Caco-2 (cell line): ENCODE data around the gene SAP130. TPM values are rescaled to one million over a fixed set of nuclear protein-coding genes. Genes with fewer than 3 reads are reported as not detected.
A peak's percentile ranks its signal among the peaks of the same experiment; 100 is the strongest.

Experiments used
- Bru-seq: library from RNA; stranded (reverse); fragments of 400-500 nt; gene quantifications from one replicate; lab custom pipeline; 2021; lab: Mats Ljungman, UMichigan
- BruChase-seq, 2 experiments: library from RNA; stranded (reverse); fragments of 400-500 nt; gene quantifications; one replicate each; lab custom pipeline; 2021; lab: Mats Ljungman, UMichigan
- BruUV-seq: library from RNA; stranded (reverse); fragments of 400-500 nt; replicated peaks from 2 replicates; lab custom pipeline; 2021; lab: Mats Ljungman, UMichigan
- CTCF ChIA-PET: fragments of 300-600 bp; sonication (Branson Sonifier 250); formaldehyde crosslinking; loops from one replicate; lab custom pipeline; 2022; ENCODE audit warnings: antibody characterized with exemption; lab: Charles Lee
- POLR2A ChIA-PET: fragments of 300-600 bp; sonication (Branson Sonifier 250); formaldehyde crosslinking; loops from one replicate; lab custom pipeline; 2022; ENCODE audit warnings: antibody characterized with exemption; lab: Charles Lee
- DNase-seq, 2 experiments: peaks; one replicate each; pipeline versions ENCODE4 v3.0.0 to v3.0.0-alpha.2; 2020 to 2022
- H3K27me3 ChIP-seq: replicated peaks from 2 replicates; pipeline ENCODE4 v1.6.0; 2011; ENCODE audit warnings: low read length; ENCODE audit not compliant: control insufficient read depth, insufficient read depth
- H3K36me3 ChIP-seq: 2 replicates; pipeline ENCODE4 v1.5.1; 2011; ENCODE audit warnings: low read length; ENCODE audit not compliant: control insufficient read depth, insufficient read depth
- H3K4me1 ChIP-seq: fragments of 250-450 bp; sonication (Bioruptor Pico); 2 replicates; pipeline ENCODE4 v1.5.1; 2020; ENCODE audit warnings: mild to moderate bottlenecking
- H3K4me3 ChIP-seq: 2 replicates; pipeline ENCODE4 v1.5.1; 2011; ENCODE audit warnings: low read depth, mild to moderate bottlenecking, control low read depth, low read length
- H3K9me3 ChIP-seq: fragments of 250-450 bp; sonication (Bioruptor Pico); 2 replicates; pipeline ENCODE4 v1.5.1; 2020; ENCODE audit warnings: mild to moderate bottlenecking, moderate library complexity
- H3K27ac Mint-ChIP-seq: one replicate; pipeline ENCODE4 v1.8.0; 2022; ENCODE audit warnings: mixed read lengths; ENCODE audit not compliant: unreplicated experiment
- H3K27me3 Mint-ChIP-seq: one replicate; pipeline ENCODE4 v1.8.0; 2022; ENCODE audit warnings: mixed read lengths; ENCODE audit not compliant: insufficient read depth, unreplicated experiment
- H3K36me3 Mint-ChIP-seq: one replicate; pipeline ENCODE4 v1.8.0; 2022; ENCODE audit warnings: mild to moderate bottlenecking, mixed read lengths; ENCODE audit not compliant: insufficient read depth, unreplicated experiment
- H3K4me1 Mint-ChIP-seq: one replicate; pipeline ENCODE4 v1.8.0; 2022; ENCODE audit warnings: low read depth, mixed read lengths; ENCODE audit not compliant: unreplicated experiment
- H3K4me3 Mint-ChIP-seq: one replicate; pipeline ENCODE4 v1.8.0; 2022; ENCODE audit warnings: mild to moderate bottlenecking, moderate library complexity, mixed read lengths; ENCODE audit not compliant: unreplicated experiment
- H3K9me3 Mint-ChIP-seq: one replicate; pipeline ENCODE4 v1.8.0; 2022; ENCODE audit warnings: mixed read lengths; ENCODE audit not compliant: unreplicated experiment
- intact Hi-C: fragments of 100-400 bp; cut with micrococcal nuclease; formaldehyde crosslinking; loops from one replicate; pipeline ENCODE4 v1.10.0; 2022; ENCODE audit not compliant: unreplicated experiment
- long read RNA-seq: library from polyadenylated mRNA; stranded (forward); transcript quantifications from one replicate; pipeline ENCODE4 v2.0.0, GENCODE V29; 2022
- total RNA-seq: library from RNA; stranded (reverse); gene quantifications from 2 replicates; pipeline ENCODE4 v1.2.3, GENCODE V29; 2022
- TF ChIP-seq, protein P1 (sequence below), 2 experiments: fragments of 200-600 bp in 1 of 2; IDR thresholded peaks; 1 replicate in 1 of 2; 2 replicates in 1 of 2; pipeline versions ENCODE4 v1.5.1 to v1.8.0; 2011 to 2022; ENCODE audit warnings: antibody characterized with exemption in 1 of 2, control low read depth in 1 of 2, inconsistent platforms in 1 of 2, low read depth in 1 of 2, low read length in 1 of 2, mild to moderate bottlenecking in 1 of 2, moderate library complexity in 1 of 2; ENCODE audit not compliant: insufficient read depth in 1 of 2, severe bottlenecking in 1 of 2, unreplicated experiment in 1 of 2

SAP130 gene
- total RNA-seq (41.0 and 43.3 TPM in 2 replicates), Bru-seq, nascent RNA (percentile 79 among the genes with signal in this experiment), BruChase-seq, experiment 1, labeled RNA remaining after a 2-hour chase (percentile 77 among the genes with signal in this experiment), BruChase-seq, experiment 2, labeled RNA remaining after a 6-hour chase (percentile 76 among the genes with signal in this experiment)
- long read RNA-seq, full-length matches to known transcripts: 2 of 18 reads
- long read RNA-seq, partial matches to known transcripts: 7 of 18 reads
- long read RNA-seq, other reads (novel, unspliced or antisense): 9 of 18 reads

GRCh38 chr2:128027801-128028667 is at the start of gene SAP130:
SAP130 (minus strand) TSS chr2:128028059; CDS start chr2:128026292, 1,767 bp downstream.
- Histone ChIP-seq H3K4me1 (peaks cover 5% of the 10 kb centered on the region; the same call in 1 of the 2 replicates), H3K4me3 (peak within 1 kb of the TSS; percentile 97), H3K9me3 (peaks cover 18% of the 10 kb centered on the region), H3K27me3 (no peaks in the 10 kb centered on the region), H3K36me3 (no peaks in the 10 kb centered on the region; the same call in 1 of the 2 replicates)
- DNase-seq: peak; percentile 98 to 99
- intact Hi-C loops: loop anchor here (1.0 to 2.0 kb wide), 2 partner anchors 63 to 169 kb away; partner anchors contain the start of genes POLR2D and UGGT1
- CTCF ChIA-PET: no interaction called here
- peak within 1 kb of the TSS; percentile 75 for H3K4me3 Mint-ChIP-seq
- no TSS peak for BruUV-seq
- H3K36me3 Mint-ChIP-seq: peaks cover 22% of the 10 kb centered on the region
- peak within 1 kb of the TSS; percentile 80 for H3K27ac Mint-ChIP-seq
- H3K9me3 Mint-ChIP-seq: peaks cover 21% of the 10 kb centered on the region
- TF ChIP-seq, protein P1, sequence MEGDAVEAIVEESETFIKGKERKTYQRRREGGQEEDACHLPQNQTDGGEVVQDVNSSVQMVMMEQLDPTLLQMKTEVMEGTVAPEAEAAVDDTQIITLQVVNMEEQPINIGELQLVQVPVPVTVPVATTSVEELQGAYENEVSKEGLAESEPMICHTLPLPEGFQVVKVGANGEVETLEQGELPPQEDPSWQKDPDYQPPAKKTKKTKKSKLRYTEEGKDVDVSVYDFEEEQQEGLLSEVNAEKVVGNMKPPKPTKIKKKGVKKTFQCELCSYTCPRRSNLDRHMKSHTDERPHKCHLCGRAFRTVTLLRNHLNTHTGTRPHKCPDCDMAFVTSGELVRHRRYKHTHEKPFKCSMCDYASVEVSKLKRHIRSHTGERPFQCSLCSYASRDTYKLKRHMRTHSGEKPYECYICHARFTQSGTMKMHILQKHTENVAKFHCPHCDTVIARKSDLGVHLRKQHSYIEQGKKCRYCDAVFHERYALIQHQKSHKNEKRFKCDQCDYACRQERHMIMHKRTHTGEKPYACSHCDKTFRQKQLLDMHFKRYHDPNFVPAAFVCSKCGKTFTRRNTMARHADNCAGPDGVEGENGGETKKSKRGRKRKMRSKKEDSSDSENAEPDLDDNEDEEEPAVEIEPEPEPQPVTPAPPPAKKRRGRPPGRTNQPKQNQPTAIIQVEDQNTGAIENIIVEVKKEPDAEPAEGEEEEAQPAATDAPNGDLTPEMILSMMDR (IDR thresholded peaks at IDR 0.05; ENCODE audit: insufficient read depth in 1 of 2, low read depth in 1 of 2, low read length in 1 of 2, severe bottlenecking in 1 of 2, unreplicated experiment in 1 of 2): no peak
- POLR2A ChIA-PET: interaction anchor here (0.7 to 1.2 kb wide), 3 partner anchors 30 to 63 kb away, joined by 3 to 5 read pairs (median 3); partner anchors contain the start of gene UGGT1
- peaks cover 8% of the 10 kb centered on the region for H3K4me1 Mint-ChIP-seq
- no peaks in the 10 kb centered on the region for H3K27me3 Mint-ChIP-seq

DNA sequence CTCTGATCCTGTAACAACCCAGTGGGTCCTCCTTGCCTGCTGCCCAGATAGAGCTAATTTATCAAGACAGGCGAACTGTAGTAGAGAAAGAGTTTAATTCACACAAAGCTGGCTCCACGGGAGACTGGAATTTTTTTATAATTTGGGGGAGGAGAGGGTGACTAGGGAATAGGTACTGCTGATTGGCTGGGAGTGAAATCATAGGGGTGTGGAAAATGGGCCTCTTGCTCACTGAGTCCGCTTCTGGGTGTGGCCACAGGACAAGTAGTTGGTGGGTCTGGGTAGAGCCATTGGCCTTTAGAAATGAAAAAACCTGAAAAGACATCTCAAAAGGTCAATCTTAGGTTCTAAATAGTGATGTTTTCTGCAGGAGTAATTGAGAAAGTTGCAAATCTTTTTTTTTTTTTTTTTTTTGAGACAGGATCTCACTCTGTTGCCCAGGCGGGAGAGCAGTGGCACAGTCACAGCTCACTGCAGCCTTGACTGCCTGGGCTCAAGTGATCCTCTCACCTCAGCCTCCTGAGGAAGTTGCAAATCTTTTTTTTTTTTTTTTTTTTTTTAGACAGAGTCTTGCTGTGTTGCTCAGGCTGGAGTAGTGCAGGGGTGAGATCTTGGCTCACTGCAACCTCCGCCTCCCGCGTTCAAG is 48.7 kb upstream of the SAP130 start:
- Mint-ChIP-seq H3K36me3 (no peaks in the 10 kb centered on the region), H3K9me3 (no peaks in the 10 kb centered on the region), H3K4me3 (no peak overlapping the region), H3K4me1 (no peaks in the 10 kb centered on the region), H3K27ac (no peak overlapping the region), H3K27me3 (no peaks in the 10 kb centered on the region)
- H3K4me1 ChIP-seq: no peaks in the 10 kb centered on the region
- ChIA-PET CTCF (no interaction called here), POLR2A (no interaction called here)
- no TSS peak for BruUV-seq
- H3K4me3 ChIP-seq: no peak overlapping the region
- intact Hi-C loops: no loop called here
- no peaks in the 10 kb centered on the region for H3K9me3 ChIP-seq
- TF ChIP-seq, protein P1 (IDR thresholded peaks at IDR 0.05; ENCODE audit: insufficient read depth in 1 of 2, low read depth in 1 of 2, low read length in 1 of 2, severe bottlenecking in 1 of 2, unreplicated experiment in 1 of 2): no peak
- no peaks in the 10 kb centered on the region for H3K27me3 ChIP-seq
- DNase-seq: no peak
- no peaks in the 10 kb centered on the region for H3K36me3 ChIP-seq

- H3K4me1 Mint-ChIP-seq: no peaks in the 10 kb centered on the region
- ChIA-PET CTCF (no interaction called here), POLR2A (no interaction called here)
- no peaks in the 10 kb centered on the region for H3K27me3 Mint-ChIP-seq
- Histone ChIP-seq H3K27me3 (no peaks in the 10 kb centered on the region), H3K36me3 (no peaks in the 10 kb centered on the region), H3K4me3 (no peak overlapping the region), H3K4me1 (no peaks in the 10 kb centered on the region), H3K9me3 (no peaks in the 10 kb centered on the region)
- H3K36me3 Mint-ChIP-seq: no peaks in the 10 kb centered on the region
- TF ChIP-seq, protein P1 (IDR thresholded peaks at IDR 0.05; ENCODE audit: insufficient read depth in 1 of 2, low read depth in 1 of 2, low read length in 1 of 2, severe bottlenecking in 1 of 2, unreplicated experiment in 1 of 2): no peak
- BruUV-seq: no TSS peak
- no peak for DNase-seq
- H3K9me3 Mint-ChIP-seq: no peaks in the 10 kb centered on the region
- H3K27ac Mint-ChIP-seq: no peak overlapping the region
- intact Hi-C loops: no loop called here
- H3K4me3 Mint-ChIP-seq: no peak overlapping the region
These were observed 45.4 kb upstream of the SAP130 start for GRCh38 chr2:128073278-128073677.
